ENCODE measurements around the gene RNASEH2B. TPM values are rescaled to one million over a fixed set of nuclear protein-coding genes. Genes with fewer than 3 reads are reported as not detected.

The RNASEH2B gene
- total and polyA plus RNA-seq, 2 of the 8 experiments (the other 6 are each of a cell fraction or from before 2014, with no cell fraction given): 19.3 to 43.9 TPM

- TF ChIP-seq CTCF (IDR thresholded peaks at IDR 0.05; ENCODE audit: control extremely low read depth in 1 of 3, insufficient read depth in 1 of 3, low read depth in 1 of 3, low read length in 3 of 3): no peak
- no peak for TF ChIP-seq PHF8 (conservative IDR thresholded peaks at IDR 0.05; ENCODE audit: low read depth, low read length)
- no peak for TF ChIP-seq BACH1 (IDR thresholded peaks at IDR 0.05; ENCODE audit: low read length)
- TF ChIP-seq NANOG (IDR thresholded peaks at IDR 0.05; ENCODE audit: insufficient read depth, low read depth, low read length, poor library complexity, severe bottlenecking): no peak
- TF ChIP-seq EZH2 (IDR thresholded peaks at IDR 0.05; ENCODE audit: low read depth, low read length, severe bottlenecking): no peak
- TF ChIP-seq E2F6 (IDR thresholded peaks at IDR 0.05): no peak
- TF ChIP-seq CBX8 (IDR thresholded peaks at IDR 0.05; ENCODE audit: borderline replicate concordance, low read depth, low read length): no peak
- TF ChIP-seq GABPA (IDR thresholded peaks at IDR 0.05; ENCODE audit: borderline replicate concordance, insufficient read depth, low read length): no peak
Measured at GRCh38 chr13:50957620-50958019, 48.0 kb downstream of the RNASEH2B start (continued).

Measured in H1 (cell line).